Thyroid gland (tissue), 4 donors: ENCODE results near the gene KCNJ10.

ENCODE experiments used
- CTCF ChIP-seq, 6 experiments: fragments of 200-600 bp in 3 of 6; fragments of 450-650 bp in 3 of 6; sonication (generic) in 3 of 6; IDR thresholded peaks; one replicate each; pipeline ENCODE4 v1.5.1; 2016 to 2019; ENCODE audit warnings: antibody characterized with exemption in 6 of 6, mild to moderate bottlenecking in 2 of 6, inconsistent platforms in 1 of 6, moderate library complexity in 1 of 6
- POLR2A ChIP-seq, 2 donors: fragments of 450-650 bp; IDR thresholded peaks; one replicate each; pipeline ENCODE4 v1.6.1; 2017; ENCODE audit warnings: antibody characterized with exemption in 2 of 2, mild to moderate bottlenecking in 2 of 2, moderate library complexity in 1 of 2

- no peak for TF ChIP-seq CTCF (IDR thresholded peaks at IDR 0.05)
- no peak for TF ChIP-seq POLR2A (IDR thresholded peaks at IDR 0.05)
Measured at GRCh38 chr1:159978107-159978398, 91.9 kb downstream of the KCNJ10 start.
